Natural killer cell (primary cell): ENCODE measurements around the gene CCNT1. TPM values are rescaled to one million over a fixed set of nuclear protein-coding genes. Genes with fewer than 3 reads are reported as not detected.

ENCODE experiments used
- ATAC-seq, 3 donors: fragments of 150-1000 bp in 2 of 3; fragments of 200-7000 bp in 1 of 3; cut with Tn5 transposase; 1 replicate in 1 of 3; 2 replicates in 2 of 3; pipeline ENCODE4 v1.10.0; 2021; ENCODE audit warnings: mild to moderate bottlenecking in 2 of 3, moderate library complexity in 2 of 3
- DNase-seq, 2 donors: peaks; one replicate each; pipeline versions ENCODE4 v3.0.0 to v3.0.0-alpha.2; 2013 to 2021; ENCODE audit warnings: mixed read lengths in 1 of 2
- H3K27ac ChIP-seq: one replicate; pipeline ENCODE4 v1.5.1; 2013; ENCODE audit warnings: mild to moderate bottlenecking, low read length
- H3K27me3 ChIP-seq: one replicate; pipeline ENCODE4 v1.6.1; 2013; ENCODE audit warnings: low read length; ENCODE audit not compliant: control insufficient read depth, insufficient read depth
- H3K36me3 ChIP-seq: one replicate; pipeline ENCODE4 v1.6.1; 2013; ENCODE audit warnings: low read length; ENCODE audit not compliant: control insufficient read depth, insufficient read depth
- H3K4me1 ChIP-seq: one replicate; pipeline ENCODE4 v1.6.1; 2013; ENCODE audit warnings: low read length; ENCODE audit not compliant: control insufficient read depth, insufficient read depth
- H3K4me3 ChIP-seq: one replicate; pipeline ENCODE4 v1.5.1; 2013; ENCODE audit warnings: low read length
- H3K9me3 ChIP-seq: one replicate; pipeline ENCODE4 v1.6.1; 2013; ENCODE audit warnings: low read length; ENCODE audit not compliant: control insufficient read depth, insufficient read depth
- H3K27ac Mint-ChIP-seq, 2 donors: one replicate each; pipeline ENCODE4 v1.8.0; 2022; ENCODE audit warnings: mild to moderate bottlenecking in 2 of 2, mixed read lengths in 2 of 2, moderate library complexity in 1 of 2
- H3K27me3 Mint-ChIP-seq, 2 donors: one replicate each; pipeline ENCODE4 v1.8.0; 2022; ENCODE audit warnings: low read depth in 2 of 2, mixed read lengths in 2 of 2
- H3K36me3 Mint-ChIP-seq: one replicate; pipeline ENCODE4 v1.8.0; 2022; ENCODE audit warnings: mixed read lengths
- H3K4me1 Mint-ChIP-seq, 2 donors: one replicate each; pipeline ENCODE4 v1.8.0; 2022; ENCODE audit warnings: mixed read lengths in 2 of 2
- H3K4me3 Mint-ChIP-seq: one replicate; pipeline ENCODE4 v1.8.0; 2022; ENCODE audit warnings: mild to moderate bottlenecking, moderate library complexity, mixed read lengths
- H3K9me3 Mint-ChIP-seq, 2 donors: one replicate each; pipeline ENCODE4 v1.8.0; 2022; ENCODE audit warnings: mixed read lengths in 2 of 2
- CTCF ChIP-seq: fragments of 200-600 bp; IDR thresholded peaks from one replicate; pipeline ENCODE4 v1.8.0; 2022; ENCODE audit warnings: antibody characterized with exemption
- WGBS: methylation state at CpG from one replicate; pipeline ENCODE4 v1.1.7; 2013; ENCODE audit warnings: missing lambda C conversion rate; ENCODE audit not compliant: insufficient coverage; 5-methylcytosine and 5-hydroxymethylcytosine counted together
- intact Hi-C: fragments of 100-400 bp; cut with micrococcal nuclease; formaldehyde crosslinking; loops from one replicate; pipeline ENCODE4 v1.14.2; 2022
- total RNA-seq, 4 donors: library from RNA; stranded (reverse); fragments of 120-200 nt in 1 of 4; gene quantifications; one replicate each; pipeline versions ENCODE4 v1.2.3 to v1.2.4, GENCODE V29; 2013 to 2022

The CCNT1 gene
- total RNA-seq, 3 donors from 2014 or later (not counting 1 experiment from before 2014, with no cell fraction given) = 119 to 145 (median 120) TPM

GRCh38 chr12:48758737-48759136 is 42.2 kb upstream of the CCNT1 start:
- TF ChIP-seq CTCF = no peak
- no peaks in the 10 kb centered on the region for H3K36me3 Mint-ChIP-seq
- H3K9me3 Mint-ChIP-seq = no peaks in the 10 kb centered on the region
- Histone ChIP-seq H3K4me1 (peaks cover 2% of the 10 kb centered on the region), H3K4me3 (no peak overlapping the region), H3K27me3 (no peaks in the 10 kb centered on the region), H3K9me3 (no peaks in the 10 kb centered on the region), H3K27ac (no peak overlapping the region), H3K36me3 (no peaks in the 10 kb centered on the region)
- H3K27me3 Mint-ChIP-seq = no peaks in the 10 kb centered on the region
- no peak overlapping the region for H3K27ac Mint-ChIP-seq
- H3K4me1 Mint-ChIP-seq = no peaks in the 10 kb centered on the region
- intact Hi-C loops = no loop called here
- ATAC-seq (no peak), DNase-seq (no peak)
- no peak overlapping the region for H3K4me3 Mint-ChIP-seq

GRCh38 chr12:48758186-48758585 is 41.7 kb upstream of the CCNT1 start:
- Histone ChIP-seq H3K36me3 (no peaks in the 10 kb centered on the region), H3K4me3 (no peak overlapping the region), H3K27me3 (no peaks in the 10 kb centered on the region), H3K27ac (no peak overlapping the region), H3K9me3 (no peaks in the 10 kb centered on the region), H3K4me1 (peaks cover 5% of the 10 kb centered on the region)
- H3K27me3 Mint-ChIP-seq = peaks cover 3 to 4% of the 10 kb centered on the region in 2 donors
- no peak for ATAC-seq
- H3K9me3 Mint-ChIP-seq = no peaks in the 10 kb centered on the region
- no peak overlapping the region for H3K27ac Mint-ChIP-seq
- peaks cover 0 to 3% of the 10 kb centered on the region in 2 donors for H3K4me1 Mint-ChIP-seq
- H3K36me3 Mint-ChIP-seq = no peaks in the 10 kb centered on the region
- 80% methylated on average over 4 of the region's 4 CpGs for WGBS
- DNase-seq = no peak
- H3K4me3 Mint-ChIP-seq = no peak overlapping the region
- no peak for TF ChIP-seq CTCF
- intact Hi-C loops = no loop called here

- Histone ChIP-seq H3K36me3 (no peaks in the 10 kb centered on the region), H3K9me3 (no peaks in the 10 kb centered on the region), H3K27ac (no peak overlapping the region), H3K4me3 (no peak overlapping the region), H3K4me1 (peaks cover 7% of the 10 kb centered on the region), H3K27me3 (peaks cover 2% of the 10 kb centered on the region)
- DNase-seq (no peak), ATAC-seq (peak in 1 of 3 donors; percentile 45)
- Mint-ChIP-seq H3K4me1 (peaks cover 7 to 12% of the 10 kb centered on the region in 2 donors), H3K36me3 (no peaks in the 10 kb centered on the region), H3K9me3 (no peaks in the 10 kb centered on the region), H3K27me3 (peaks cover 6 to 11% of the 10 kb centered on the region in 2 donors), H3K4me3 (no peak overlapping the region), H3K27ac (no peak overlapping the region)
- TF ChIP-seq CTCF = no peak
- intact Hi-C loops = loop anchor here (5.0 kb wide), 1 partner anchor 141 kb away; no protein-coding TSS in a partner anchor
- no CpG with 5 or more reads among the region's 2 CpGs for WGBS
These were observed 34.4 kb upstream of the CCNT1 start for GRCh38 chr12:48750769-48751356.

- H3K27ac Mint-ChIP-seq = no peak overlapping the region
- WGBS = no CpG with 5 or more reads among the region's 1 CpG
- intact Hi-C loops = loop anchor here (5.0 kb wide), 1 partner anchor 142 kb away; no protein-coding TSS in a partner anchor
These were observed 33.7 kb upstream of the CCNT1 start for GRCh38 chr12:48750215-48750614.

More at GRCh38 chr12:48750215-48750614, 33.7 kb upstream of the CCNT1 start:
- no peak overlapping the region for H3K4me3 Mint-ChIP-seq
- H3K4me1 Mint-ChIP-seq = peaks cover 7 to 12% of the 10 kb centered on the region in 2 donors
- peaks cover 7% of the 10 kb centered on the region for H3K4me1 ChIP-seq
- H3K36me3 Mint-ChIP-seq = no peaks in the 10 kb centered on the region
- H3K27me3 ChIP-seq = peaks cover 2% of the 10 kb centered on the region
- DNase-seq (no peak), ATAC-seq (no peak)
- H3K27me3 Mint-ChIP-seq = peaks cover 6 to 11% of the 10 kb centered on the region in 2 donors
- no peaks in the 10 kb centered on the region for H3K9me3 Mint-ChIP-seq
- H3K27ac ChIP-seq = no peak overlapping the region
- H3K36me3 ChIP-seq = no peaks in the 10 kb centered on the region
- no peak for TF ChIP-seq CTCF
- H3K4me3 ChIP-seq = no peak overlapping the region
- no peaks in the 10 kb centered on the region for H3K9me3 ChIP-seq
